Subcutaneous adipose tissue (tissue), 4 donors: Measurements from ENCODE around the gene WDFY3. TPM values are rescaled to one million over a fixed set of nuclear protein-coding genes. Genes with fewer than 3 reads are reported as not detected.

Experiments
- total RNA-seq, 4 donors: library from RNA; depleted of rRNA; stranded (reverse); fragments of >200 nt; gene quantifications; one replicate each; pipeline ENCODE4 v1.1.0, GENCODE V29; 2016
- TF ChIP-seq, protein P1 (sequence below): fragments of 450-650 bp; IDR thresholded peaks from one replicate; pipeline ENCODE4 v1.5.1; 2016; ENCODE audit warnings: low read depth, mild to moderate bottlenecking, control low read depth, antibody characterized with exemption, moderate library complexity

Gene WDFY3
- total RNA-seq, 4 donors from 2014 or later = 80.3 to 167 (median 146) TPM

DNA sequence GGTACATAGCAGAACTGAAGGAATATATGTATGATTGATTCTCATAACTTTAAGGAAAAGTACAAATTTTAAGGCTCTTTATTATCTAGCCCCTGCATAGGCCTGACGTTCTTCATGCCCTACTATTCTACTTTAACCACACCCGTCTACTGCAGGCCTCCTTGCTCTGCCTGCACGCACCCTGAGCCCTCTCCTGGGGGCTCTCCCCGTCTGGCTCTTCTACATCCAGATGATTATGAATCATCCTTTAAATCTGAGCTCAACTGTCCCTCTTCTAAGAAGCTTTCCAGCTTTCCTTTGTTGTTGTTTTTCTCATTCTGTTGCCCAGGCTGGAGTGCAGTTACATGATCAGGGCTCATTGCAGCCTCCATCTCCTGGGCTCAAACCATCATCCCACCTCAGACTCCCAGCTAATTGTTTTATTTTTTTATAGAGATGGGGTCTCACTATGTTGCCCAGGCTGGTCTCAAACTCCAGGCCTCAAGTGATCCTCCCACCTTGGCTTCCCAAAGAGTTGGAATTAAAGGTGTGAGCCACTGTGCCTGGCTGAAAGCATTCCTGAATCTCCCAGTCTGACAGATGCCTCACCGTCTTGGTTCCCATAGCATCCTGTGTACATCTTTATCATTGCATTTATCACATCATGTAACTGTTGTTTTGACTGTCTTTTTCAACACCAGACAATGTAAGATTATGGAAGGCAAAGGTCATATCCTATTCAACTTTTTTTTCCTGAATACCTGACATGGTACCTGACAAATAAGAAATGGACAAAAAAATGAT lies 89.2 kb downstream of the WDFY3 start:
- TF ChIP-seq, protein P1, sequence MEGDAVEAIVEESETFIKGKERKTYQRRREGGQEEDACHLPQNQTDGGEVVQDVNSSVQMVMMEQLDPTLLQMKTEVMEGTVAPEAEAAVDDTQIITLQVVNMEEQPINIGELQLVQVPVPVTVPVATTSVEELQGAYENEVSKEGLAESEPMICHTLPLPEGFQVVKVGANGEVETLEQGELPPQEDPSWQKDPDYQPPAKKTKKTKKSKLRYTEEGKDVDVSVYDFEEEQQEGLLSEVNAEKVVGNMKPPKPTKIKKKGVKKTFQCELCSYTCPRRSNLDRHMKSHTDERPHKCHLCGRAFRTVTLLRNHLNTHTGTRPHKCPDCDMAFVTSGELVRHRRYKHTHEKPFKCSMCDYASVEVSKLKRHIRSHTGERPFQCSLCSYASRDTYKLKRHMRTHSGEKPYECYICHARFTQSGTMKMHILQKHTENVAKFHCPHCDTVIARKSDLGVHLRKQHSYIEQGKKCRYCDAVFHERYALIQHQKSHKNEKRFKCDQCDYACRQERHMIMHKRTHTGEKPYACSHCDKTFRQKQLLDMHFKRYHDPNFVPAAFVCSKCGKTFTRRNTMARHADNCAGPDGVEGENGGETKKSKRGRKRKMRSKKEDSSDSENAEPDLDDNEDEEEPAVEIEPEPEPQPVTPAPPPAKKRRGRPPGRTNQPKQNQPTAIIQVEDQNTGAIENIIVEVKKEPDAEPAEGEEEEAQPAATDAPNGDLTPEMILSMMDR = no peak

DNA sequence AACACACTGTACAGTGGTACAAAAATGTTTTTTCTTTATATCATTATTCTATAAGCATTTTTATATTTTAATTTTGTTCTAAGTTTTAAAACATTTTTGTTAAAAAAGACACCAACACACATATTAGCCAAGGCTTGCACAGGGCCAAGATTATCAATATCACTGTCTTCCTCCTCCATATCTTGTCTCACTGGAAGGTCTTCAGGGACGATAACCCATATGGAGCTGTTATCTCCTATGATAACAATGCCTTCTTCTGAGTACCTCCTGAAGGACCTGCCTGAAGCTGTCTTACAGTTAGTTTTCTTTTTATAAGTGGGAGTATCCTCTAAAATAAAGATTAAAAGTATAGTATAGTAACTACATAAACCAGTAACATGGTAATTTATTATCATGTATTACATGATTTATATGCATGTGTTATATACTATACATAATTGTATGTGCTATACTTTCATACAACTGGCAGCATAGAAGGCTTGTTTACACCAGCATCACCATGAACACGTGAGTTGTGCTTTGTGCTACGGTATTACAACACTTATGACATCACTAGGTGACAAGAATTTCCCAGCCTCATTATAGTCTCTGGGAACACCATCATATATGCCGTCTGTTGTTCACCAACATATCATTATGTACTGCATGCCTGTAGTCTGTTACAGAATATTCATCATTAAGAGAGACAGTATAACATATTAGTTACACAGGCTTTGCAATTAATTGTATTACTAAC lies 90.7 kb downstream of the WDFY3 start:
- TF ChIP-seq, protein P1 = no peak

DNA sequence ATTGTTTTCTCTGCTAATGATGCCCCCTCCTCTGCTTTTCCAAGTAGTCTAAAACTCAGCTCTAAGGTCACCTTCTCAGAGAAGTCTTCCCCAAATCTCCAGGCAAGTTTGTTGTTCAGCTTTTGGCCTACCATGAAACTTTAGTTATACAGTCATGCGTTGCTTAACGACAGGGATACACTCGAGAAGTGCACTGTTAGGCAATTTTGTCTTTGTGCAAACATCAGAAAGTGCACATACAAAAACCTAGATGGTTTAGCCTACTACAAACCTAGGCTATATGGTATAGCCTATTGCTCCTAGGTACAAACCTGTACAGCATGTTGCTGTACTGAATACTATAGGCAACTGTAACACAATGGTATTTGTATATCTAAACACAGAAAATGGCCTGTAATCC lies 91.9 kb downstream of the WDFY3 start:
- TF ChIP-seq, protein P1 = no peak

DNA sequence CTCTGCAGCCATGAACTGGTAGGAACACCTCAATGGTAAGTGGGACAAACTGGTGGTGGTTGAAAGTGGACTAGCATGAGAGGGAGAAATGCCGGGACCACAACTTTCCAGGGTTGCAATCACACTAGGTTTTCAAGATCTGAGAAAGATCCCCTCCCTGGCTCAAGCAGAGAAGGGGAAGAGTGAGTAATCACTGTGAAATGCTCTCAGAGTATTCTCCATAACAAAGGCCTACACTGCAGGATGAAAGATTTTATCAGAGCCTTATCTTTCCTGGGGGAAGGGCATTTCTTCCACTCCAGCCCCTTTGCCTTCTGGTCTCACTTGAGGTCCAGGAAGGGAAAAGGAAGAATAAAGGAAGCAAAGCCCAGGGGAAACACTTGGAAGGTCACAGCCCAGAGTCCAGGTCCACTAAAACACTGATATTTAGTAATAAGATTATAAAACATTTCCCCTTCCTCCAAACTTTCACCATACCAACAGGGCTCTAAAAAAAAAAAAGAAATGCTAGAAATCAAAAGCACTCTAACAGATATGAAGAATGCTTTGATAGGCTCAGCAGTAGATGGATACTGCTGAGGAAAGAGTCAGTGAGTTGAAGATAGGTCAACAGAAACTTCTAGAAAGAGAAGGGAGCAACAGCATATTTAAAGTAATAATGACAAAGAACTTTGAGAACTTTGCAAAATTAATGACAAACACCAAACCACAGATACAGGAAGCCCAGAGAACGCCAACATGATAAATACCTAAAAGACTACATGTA lies 95.9 kb downstream of the WDFY3 start:
- TF ChIP-seq, protein P1 = no peak

DNA sequence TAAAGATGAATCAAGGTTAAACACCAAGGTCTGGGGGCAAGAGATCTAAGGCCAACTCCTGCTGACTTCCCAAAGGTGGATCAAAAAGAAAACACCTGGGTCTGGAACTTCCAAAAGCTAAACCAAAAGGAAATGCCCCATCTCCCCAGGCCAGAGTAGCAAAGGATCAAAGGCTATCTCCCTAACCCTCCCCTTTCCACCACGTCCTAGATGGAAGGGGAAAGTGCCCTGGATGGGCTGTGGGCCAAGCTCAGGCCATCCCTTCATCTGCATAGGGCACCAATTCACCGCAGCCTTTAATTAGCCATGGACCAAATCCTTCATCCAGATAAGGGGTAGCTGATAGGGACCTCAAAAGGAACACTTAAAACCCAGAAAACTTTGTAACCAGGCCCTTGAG lies 100.2 kb downstream of the WDFY3 start:
- TF ChIP-seq, protein P1 = no peak

DNA sequence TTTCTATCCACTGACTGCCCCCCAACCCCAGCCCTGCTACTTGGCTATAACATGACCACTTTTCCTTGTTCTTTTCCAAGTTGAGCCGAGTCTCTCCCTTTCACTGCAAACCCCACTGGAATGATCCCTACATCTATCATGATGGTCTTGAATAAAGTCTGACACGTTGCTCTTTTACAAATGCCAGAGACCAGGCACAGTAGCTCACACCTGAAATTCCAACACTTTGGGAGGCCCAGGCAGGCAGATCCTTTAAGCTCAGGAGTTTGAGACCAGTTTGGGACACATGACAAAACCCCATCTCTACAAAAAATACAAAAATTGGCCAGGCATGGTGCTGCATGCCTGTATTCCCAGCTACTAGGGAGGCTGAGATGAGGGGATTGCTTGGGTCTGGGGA lies 100.9 kb downstream of the WDFY3 start:
- TF ChIP-seq, protein P1 = no peak

DNA sequence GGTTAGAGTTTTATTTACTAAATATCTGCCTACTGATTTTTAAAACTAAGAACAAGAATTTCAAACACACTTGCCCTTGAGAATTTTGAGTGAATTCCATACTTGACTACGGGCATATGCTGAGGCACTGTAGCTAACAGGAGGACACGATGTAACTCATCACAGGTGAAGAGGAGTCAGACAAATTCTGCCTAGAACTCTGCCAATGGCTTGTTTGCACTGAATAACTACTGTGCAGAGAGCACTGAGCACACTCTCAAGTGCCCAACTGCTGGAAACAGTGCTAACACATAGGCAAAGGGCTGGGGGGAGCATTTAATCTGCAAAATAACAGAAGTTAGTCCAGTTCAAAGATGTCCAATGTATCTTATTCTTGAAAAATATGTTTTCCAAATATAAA lies 104.4 kb downstream of the WDFY3 start:
- TF ChIP-seq, protein P1 = no peak
